HCT116 (cell line): Measurements from ENCODE around the gene MYH3.

ENCODE experiments used
- CTCF ChIP-seq, 3 experiments: fragments of 200-600 bp in 1 of 3; sonication (generic) in 1 of 3; IDR thresholded peaks in 2 of 3; conservative IDR thresholded peaks in 1 of 3; 2 replicates each; pipeline ENCODE4 v1.5.1; 2012 to 2017; ENCODE audit warnings: low read depth in 2 of 3, low read length in 2 of 3, antibody characterized with exemption in 1 of 3, borderline replicate concordance in 1 of 3, control low read depth in 1 of 3, mild to moderate bottlenecking in 1 of 3, mixed read lengths in 1 of 3, mixed run types in 1 of 3, moderate library complexity in 1 of 3; ENCODE audit not compliant: insufficient read depth in 1 of 3
- POLR2A ChIP-seq: IDR thresholded peaks from 2 replicates; pipeline ENCODE4 v1.7.0; 2011; ENCODE audit warnings: borderline replicate concordance; ENCODE audit not compliant: insufficient read depth, insufficient read length; ENCODE audit errors: extremely low read depth
- POLR2AphosphoS5 ChIP-seq: IDR thresholded peaks from 2 replicates; pipeline ENCODE4 v1.6.1; 2011; ENCODE audit warnings: mild to moderate bottlenecking, low read depth, low read length, moderate library complexity
- RAD21 ChIP-seq: IDR thresholded peaks from 2 replicates; pipeline ENCODE4 v1.6.1; 2012; ENCODE audit warnings: low read depth, mild to moderate bottlenecking
- SIN3A ChIP-seq: IDR thresholded peaks from 2 replicates; pipeline ENCODE4 v1.6.1; 2012; ENCODE audit warnings: low read depth

GRCh38 chr17:10585529-10585928, 71.6 kb downstream of the MYH3 start:
- TF ChIP-seq CTCF (IDR thresholded peaks at IDR 0.05 in 2 of 3, conservative IDR thresholded peaks at IDR 0.05 in 1 of 3; ENCODE audit: borderline replicate concordance in 1 of 3, insufficient read depth in 1 of 3, low read depth in 2 of 3, low read length in 2 of 3) (no peak), POLR2AphosphoS5 (no peak), POLR2A (no peak), RAD21 (no peak), SIN3A (no peak)
